GM21447 (cell line): ENCODE data around the gene CATSPER1.

Source experiments
- ATAC-seq: cut with Tn5 transposase; IDR thresholded peaks from one replicate; pipeline ENCODE4 v1.9.1; 2021; ENCODE audit not compliant: unreplicated experiment

Gene CATSPER1

DNA sequence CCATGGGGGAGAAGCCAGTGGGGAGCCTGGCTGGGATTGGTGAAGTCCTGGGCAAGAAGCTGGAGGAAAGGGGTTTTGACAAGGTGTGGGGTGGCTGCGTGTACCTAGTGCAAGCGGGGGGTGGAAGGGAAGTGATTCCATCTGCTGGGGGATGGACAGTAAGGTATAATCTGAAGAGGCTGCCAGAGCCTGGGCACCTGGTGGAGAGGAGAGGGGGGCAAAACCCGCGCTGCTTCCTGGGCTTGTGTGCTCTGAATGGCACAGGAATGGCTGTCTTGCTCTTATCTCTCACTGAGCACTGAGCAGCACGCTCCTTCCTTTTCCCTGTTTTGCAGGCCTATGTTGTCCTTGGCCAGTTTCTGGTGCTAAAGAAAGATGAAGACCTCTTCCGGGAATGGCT is 23.0 kb downstream of the CATSPER1 start:
- no peak for ATAC-seq

DNA sequence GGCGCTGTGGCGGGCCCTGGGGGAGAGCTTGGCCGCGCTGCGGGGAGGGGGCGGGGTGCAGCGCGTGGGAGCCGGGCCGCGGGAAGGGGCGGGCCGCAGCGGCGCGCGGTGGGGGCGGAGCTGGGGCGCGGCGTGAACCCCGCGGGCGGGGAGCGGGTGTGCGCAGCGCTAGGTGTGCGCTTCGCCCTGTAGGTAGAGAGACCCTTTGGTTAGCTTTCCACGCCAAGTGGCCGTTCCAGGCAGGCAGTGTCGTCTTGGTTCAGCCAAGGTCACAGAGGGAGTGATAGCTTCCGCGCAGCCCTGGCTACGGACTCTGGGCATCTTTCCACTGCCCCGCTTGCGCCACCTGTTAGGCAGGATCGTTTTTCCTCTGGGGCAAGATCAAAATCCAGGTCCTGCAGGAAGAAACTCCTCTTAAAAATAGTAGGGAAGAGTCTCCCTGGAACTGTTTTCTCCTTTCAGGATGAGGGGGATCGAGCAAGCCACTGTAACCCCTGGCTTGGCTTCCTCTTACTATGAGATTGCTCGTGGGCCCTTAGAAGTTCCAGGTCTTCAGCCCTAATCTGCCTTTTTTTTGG is 23.5 kb downstream of the CATSPER1 start:
- peak; percentile 38 for ATAC-seq

DNA sequence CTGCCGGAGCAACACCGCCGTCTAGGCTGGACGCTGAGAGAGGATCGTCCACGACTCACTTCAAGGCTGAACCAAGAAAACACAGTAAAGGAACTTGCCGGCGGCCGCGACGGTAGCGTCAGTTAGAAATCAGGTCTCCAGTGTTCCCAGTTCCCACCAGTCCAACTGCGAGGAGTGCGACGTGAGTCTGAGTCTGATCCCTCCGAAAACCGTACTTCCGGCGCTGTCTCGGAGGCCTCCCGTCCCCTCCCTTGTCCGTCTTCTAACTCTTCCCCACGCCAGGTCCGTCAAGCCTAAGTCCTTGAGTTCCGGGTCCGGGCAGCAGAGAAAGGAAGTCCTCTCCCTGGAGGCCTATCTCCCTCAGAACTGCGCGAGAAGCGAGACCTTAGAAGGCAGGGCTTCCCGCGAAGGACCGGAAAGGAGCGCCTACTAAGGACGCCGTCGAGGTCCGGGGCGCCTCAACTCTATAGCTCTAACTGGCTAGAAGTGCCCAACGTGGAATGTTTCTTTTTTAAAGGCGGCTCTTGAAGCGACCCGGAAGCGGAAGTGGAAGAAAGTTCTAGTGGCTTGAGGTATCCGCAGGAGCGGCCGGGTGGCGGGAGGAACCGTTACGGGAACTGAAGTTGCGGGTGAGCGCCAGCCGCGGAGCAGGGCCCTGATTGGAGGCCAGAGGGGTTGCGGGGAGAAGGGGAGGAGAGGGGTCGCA is 24.2 kb downstream of the CATSPER1 start, which contains the start of the genes BANF1 and EIF1AD:
Gene BANF1, plus strand, starts transcription at position 562 of the 706 bp plus-strand sequence. CDS start 748 bp downstream, outside the sequence.
Gene EIF1AD, minus strand, starts transcription at position 216 of the 706 bp plus-strand sequence. CDS start 1,768 bp downstream, outside the sequence.
- peak; percentile 78 for ATAC-seq

DNA sequence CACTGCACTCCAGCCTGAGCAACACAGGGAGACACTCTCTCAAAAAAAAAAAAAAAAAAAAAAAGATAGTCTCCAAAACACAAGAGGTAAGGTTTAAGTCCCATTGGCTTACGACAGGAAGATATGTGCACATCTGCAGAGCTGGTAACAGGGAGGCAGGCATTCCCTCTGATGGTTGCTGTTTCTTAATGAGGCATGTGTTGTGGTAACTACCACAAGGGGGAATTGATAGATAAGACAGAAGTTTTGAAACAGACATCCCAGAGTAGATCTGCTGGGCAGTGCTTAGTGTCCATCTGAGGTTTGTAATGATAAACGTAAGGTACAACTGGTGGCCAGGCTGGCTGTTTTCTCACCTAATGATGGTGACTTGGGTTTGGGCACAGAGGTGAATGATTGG is 29.0 kb downstream of the CATSPER1 start:
- ATAC-seq = no peak

DNA sequence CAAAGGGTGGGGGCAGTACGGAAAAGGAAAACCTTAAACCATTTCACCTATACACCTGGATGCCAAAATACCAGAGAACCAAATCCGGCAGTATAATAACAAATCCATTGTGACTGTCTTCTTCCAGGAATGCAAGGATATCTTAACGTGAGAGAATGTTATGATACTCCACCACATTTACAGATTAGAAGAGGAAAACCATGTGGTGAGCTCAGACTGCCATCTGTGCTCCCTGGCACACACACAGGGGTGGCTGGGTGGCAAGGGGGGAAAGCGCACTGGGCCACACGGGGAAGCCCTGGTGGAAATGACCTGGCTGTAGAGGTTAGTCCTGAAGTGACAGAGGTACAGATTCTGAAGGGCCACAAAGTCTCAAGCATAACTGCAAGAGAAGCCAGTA is 34.2 kb downstream of the CATSPER1 start:
- ATAC-seq = no peak

DNA sequence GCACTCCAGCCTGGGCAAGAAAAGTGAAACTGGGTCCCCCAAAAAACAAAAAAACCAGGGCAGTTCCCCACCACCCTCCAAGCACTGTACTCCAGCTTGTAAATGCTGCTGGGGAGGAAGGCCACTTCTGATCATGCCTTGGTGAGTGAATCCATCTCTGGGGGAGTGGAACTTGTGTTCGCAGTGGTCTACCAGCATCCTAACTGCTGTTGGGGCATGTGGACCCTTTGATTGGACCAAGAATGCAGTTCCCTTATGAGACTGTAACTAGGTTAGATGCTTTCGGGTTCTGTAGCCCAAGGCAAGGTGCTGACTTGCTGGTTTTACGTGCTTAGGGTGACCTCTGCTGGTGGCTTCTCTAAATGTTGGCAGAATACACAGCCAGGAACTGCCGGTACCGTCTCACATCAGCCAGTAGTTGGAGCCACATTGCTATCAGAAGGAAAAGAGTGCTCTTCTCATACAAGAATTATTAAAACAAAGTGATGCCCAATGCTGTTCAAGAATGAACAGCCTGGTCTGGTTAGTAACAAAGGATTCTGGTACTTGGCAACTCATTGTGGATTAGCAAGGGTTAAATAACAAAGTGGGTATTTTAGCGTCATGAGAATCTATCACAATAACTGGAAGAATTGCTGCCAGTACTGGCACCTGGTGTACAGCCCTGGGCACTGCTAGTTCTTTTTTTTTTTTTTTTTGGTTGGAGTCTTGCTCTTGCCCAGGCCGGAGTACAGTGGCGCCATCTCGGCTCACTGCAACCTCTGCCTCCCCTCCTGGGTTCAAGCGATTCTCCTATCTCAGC is 37.3 kb downstream of the CATSPER1 start:
- ATAC-seq = peak; percentile 94

DNA sequence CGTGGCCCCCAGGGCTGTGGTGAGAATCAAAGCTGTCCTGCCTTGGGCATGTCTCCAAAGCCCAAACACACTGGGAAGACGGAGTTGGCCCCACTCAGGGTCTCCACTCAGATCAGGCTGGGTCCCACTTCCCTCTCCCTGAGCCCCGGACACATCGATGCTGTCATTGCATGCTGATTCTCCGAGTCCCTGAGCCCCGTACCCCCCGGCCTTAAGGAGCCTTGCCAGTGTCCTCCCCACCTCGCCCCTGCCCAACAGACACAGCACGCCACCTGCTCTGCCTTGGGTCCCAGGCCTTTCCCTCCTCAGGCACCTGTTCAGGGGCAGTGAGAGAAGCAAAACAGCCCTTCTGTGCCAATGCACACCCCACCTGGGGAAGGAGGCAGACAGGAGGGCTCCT is 38.9 kb downstream of the CATSPER1 start:
- no peak for ATAC-seq

DNA sequence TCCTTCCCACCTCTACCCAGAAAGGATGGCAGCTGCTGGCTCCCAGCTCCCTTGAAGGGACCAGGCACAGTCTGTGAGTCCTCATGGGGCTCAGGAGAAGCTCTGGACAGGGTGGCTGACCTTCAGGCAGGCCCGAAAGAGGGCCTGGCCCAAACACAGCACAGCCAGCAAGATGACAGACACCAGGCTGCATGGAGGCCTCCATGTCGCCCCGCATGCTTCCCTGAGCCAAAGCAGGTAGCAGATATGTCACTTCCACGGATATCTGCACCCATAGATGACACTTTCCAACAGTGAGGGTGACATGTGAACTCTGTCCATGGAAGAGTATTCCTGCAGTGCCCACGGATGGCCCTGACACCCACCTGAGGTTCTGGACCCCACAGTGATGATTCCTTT is 42.7 kb downstream of the CATSPER1 start:
- ATAC-seq = no peak

DNA sequence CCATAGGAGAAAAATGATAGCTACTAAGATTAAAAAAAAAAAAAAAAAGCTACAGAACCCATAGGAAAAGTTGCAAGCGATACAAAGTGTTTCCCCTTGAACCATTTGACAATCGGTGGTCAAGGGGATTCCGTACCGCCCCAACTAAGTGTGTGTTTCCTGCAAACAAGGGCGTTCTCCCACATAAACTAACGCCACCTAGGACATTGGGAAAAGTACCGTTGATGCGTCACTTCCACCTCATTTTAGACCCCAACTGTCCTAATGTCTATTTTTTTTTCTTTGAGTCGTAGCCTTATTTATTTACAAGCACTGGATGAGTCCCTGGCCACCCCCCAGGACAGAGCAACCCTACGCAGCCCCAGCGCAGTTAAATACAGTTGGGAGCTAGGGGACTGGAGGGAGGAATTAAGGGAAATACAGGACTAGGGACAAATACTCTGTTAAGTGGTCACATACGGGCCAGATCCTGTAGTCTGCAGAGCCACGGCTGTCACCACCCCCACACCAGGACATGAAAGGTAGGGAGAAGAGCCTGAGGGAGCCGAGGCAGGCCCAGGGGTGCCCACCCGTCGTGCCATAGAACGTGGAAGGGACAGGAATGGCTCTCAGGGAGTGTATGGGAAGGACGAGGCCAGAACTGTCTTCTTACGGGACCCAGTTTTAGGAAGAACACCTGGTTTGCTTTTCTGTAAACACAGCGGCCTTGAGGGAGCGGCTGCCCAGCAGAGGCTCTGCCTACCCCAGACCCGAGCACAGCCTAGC is 43.3 kb downstream of the CATSPER1 start:
- ATAC-seq = no peak

DNA sequence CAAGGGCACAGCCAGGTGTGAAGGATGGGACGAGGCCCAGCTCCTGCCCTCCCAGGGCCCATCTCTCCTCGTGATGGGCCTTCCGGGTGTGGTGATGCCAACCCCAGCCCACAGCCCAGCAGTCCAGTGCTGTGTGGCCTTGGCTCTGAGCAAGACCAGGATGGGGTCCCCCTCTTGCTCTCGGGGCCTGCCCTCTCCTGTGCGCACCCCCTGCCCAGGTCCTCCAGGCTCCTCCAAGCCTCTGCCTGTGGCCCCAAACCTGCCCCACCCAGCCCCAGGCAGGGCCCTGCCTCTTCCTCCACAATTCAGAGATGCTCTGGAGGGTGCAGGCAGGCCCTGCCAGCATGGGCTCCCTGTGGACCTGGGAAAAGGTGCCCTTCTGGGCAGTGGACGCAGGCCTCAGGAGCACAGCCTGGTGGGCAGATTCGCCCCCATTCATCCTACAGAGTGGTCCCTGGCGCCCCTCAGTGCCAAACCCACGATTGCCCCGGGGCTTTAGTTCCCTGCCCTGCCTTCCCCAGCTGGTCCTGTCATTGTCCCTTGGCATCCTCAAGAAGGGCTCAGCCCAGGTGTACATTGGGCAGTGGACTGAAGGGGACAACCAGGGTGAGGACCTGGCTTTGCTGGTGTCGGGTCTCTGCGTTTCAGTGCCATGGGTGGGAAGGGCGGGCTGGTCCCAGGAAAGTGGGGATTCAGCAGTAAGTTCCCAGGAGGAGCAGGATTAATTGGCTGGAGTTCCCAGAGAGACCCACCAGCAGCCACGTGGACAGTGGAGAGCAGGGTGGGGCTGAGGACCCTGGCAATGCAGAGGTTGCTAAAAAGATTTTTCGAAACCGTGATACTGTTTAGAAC is 44.1 kb downstream of the CATSPER1 start:
- no peak for ATAC-seq

DNA sequence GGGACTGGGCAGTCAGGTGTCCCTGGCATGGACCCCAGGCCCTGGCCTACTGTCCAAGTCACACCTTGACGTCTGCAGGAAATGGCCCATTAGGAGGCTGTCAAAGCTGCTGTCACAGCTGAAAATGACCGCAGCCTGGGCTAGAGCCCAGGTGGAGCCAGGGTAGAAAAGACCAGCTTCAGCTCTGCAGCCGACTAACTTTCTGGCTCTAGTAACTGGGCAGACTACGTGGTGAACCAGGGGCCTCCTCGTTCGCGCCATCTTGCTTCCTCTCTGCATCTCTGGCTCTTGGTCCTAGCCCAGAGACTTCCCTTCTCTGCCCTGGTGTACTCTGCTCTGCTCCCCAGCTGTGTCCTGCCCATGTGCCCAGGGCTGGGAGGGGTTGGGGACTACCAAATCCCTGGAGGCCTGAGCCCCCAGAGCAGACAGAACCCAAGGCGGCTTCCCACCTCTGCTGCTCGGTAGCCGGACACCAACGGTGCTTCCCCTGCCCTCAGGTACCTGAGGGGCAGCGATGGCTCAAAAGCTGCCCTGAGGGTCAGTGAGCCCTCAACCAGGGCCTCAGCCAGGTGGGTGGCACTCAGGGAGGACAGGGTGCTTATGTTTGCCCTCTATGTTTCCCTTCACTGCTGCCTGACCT is 45.1 kb downstream of the CATSPER1 start:
- ATAC-seq = no peak

DNA sequence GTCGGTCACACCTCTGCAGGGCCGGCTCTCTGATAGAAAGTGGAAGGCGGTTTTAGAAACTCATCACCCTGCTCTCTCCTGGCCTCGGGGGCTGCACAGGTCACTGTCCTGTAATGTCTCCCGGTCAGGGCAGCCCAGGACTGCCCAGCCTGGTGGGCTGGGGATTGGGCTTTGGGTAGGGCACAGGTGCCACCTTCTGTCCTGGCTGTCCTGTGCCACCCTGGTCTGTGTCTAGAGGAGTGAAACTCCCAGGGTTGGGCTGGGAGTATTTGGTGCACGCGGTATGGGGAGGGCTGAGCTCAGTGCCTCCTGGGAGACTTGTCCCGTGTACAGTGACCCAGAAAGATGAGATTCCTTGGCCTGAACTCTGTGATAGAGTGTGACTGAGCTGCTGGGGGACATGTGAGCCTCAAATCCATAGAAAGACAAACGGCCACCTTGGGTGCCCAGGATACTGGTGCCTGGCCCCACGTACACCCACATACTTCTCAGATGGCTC is 47.0 kb downstream of the CATSPER1 start:
- ATAC-seq = no peak

DNA sequence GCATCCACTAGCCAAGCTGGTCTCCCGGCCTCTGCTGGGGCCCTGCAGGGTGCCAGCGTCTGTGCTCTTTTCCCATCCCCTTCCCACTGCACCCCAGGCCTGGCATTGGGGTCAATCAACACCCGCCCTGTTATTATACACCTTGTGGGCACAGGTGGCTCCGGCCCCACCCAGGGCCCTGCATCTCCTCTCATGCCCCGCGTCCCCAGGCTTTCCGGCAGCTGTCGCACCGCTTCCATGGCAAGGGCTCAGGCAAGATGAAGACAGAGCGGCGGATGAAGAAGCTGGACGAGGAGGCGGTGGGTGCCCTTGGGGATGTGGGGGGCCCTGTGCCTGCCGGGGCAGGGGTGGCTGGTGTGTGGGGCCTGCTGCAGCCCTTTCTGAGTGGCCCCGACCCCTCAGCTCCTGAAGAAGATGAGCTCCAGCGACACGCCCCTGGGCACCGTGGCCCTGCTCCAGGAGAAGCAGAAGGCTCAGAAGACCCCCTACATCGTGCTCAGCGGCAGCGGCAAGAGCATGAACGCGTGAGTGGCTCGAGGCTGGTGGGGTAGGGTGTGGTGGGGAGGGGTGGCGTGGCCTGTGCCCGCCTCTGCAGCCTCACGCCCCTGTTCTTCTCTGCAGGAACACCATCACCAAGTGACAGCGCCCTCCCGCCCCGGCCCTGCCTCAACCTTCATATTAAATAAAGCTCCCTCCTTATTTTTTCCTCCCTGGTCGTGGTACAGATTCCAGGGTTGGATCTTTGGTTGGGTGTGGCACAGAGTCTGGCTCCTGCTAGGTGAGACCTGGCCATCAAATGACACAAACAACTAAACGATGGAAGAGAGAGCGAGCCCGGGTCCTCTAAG is 47.7 kb downstream of the CATSPER1 start:
- ATAC-seq = no peak

DNA sequence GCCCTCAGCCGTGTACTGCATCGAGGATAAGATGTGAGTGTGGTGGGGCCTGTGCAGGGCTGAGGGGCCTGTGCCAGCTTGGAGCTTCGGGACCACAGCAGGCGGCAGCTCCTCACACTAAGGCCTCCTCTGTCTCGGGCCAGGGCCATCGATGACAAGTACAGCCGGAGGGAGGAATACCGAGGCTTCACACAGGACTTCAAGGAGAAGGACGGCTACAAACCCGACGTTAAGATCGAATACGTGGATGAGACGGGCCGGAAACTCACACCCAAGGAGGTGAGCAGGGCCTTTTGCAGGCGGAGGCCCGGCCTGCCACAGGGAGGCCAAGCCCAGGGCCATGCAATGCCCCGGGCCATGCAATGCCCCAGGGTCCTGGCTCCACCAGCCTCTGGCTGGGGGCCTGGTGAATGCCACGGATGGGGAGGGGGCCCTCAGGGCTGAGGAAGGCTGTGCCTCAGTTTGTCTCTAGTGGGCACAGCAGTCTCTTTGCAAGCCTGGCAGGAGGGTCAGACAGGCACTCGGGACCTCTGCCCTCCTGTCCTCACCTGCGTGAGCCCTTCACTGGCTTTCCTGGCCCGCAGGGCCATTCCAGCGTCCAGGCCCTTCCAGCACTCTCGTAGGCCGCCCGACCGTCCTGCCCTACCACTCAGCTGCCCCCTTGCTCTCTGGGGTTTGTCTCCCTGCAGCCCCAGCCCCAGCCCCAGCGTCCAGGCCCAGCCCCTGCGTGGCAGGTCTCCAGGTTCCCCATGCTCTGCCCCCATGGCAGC is 48.5 kb downstream of the CATSPER1 start:
- no peak for ATAC-seq

DNA sequence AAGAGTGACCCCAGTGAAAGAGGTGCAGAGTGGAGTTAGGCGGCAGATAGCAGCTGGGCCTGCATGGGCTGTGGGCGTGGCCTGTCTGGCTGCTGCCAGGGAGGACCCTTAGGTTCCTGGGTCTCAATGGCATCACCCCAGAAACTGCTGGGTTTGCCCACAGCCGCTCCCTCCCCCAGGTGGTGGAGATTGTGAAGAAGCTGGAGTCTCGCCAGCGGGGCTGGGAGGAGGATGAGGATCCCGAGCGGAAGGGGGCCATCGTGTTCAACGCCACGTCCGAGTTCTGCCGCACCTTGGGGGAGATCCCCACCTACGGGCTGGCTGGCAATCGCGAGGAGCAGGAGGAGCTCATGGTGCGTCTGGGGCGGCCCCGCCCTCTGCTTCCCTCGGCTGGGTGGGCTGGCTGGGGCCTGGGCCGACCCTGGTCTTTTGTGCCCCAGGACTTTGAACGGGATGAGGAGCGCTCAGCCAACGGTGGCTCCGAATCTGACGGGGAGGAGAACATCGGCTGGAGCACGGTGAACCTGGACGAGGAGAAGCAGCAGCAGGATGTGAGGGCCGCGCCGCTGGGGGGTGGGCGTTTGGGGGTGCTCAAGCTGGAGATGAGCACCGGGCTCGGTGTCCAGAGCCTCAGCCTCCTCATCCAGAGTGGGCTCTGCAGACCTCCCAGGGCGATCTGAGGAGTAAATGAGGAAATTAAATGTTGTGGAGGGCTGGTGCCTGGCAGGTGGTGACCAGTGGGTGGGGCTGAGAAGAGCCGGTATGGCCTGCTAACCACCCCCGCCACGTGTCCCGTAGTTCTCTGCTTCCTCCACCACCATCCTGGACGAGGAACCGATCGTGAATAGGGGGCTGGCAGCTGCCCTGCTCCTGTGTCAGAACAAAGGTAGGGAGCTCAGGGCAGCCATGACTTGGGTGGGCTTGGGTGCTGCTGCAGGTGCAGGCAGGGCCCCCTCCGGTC is 49.8 kb downstream of the CATSPER1 start:
- no peak for ATAC-seq

DNA sequence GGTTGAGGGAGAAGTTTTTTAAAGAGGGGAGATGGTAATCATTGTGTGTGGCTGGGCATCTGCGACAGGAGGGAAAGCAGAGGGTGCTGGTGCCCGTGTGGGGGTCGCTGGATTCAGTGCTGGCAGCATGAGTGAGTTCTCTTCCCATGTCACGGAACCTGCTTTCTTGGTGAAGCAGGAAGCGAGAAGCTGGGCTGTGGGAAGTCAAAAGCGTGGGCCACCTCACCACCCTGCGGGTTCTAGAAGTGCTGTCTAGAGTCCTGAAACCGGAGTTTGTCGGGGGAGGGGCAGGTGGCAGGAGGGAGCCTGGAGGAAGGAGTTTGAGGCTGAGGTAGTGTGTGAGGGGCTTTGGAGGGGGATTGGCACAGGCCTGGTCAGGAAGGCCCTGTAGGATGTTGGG is 50.5 kb downstream of the CATSPER1 start:
- ATAC-seq = no peak
